T-helper 17 cell (primary cell): Measurements from ENCODE around the gene GPR68. TPM values are rescaled to one million over a fixed set of nuclear protein-coding genes. Genes with fewer than 3 reads are reported as not detected.

Source experiments
- ATAC-seq: fragments of 150-1000 bp; cut with Tn5 transposase; 2 replicates; pipeline ENCODE4 v1.10.0; 2021; ENCODE audit warnings: mild to moderate bottlenecking, moderate library complexity
- DNase-seq, 3 donors: peaks; one replicate each; pipeline versions ENCODE4 v3.0.0 to v3.0.0-alpha.2; 2020 to 2021
- H3K9me3 ChIP-seq: one replicate; pipeline ENCODE4 v1.7.0; 2013; ENCODE audit warnings: low read length, mild to moderate bottlenecking; ENCODE audit not compliant: control insufficient read depth, poor library complexity, severe bottlenecking
- H3K27ac Mint-ChIP-seq: one replicate; pipeline ENCODE4 v1.8.0; 2022; ENCODE audit warnings: mild to moderate bottlenecking, moderate library complexity, mixed read lengths
- H3K27me3 Mint-ChIP-seq: one replicate; pipeline ENCODE4 v1.8.0; 2022; ENCODE audit warnings: mixed read lengths
- H3K36me3 Mint-ChIP-seq: one replicate; pipeline ENCODE4 v1.8.0; 2022; ENCODE audit warnings: low read depth, mixed read lengths
- H3K4me1 Mint-ChIP-seq: one replicate; pipeline ENCODE4 v1.8.0; 2022; ENCODE audit warnings: mild to moderate bottlenecking, mixed read lengths
- H3K4me3 Mint-ChIP-seq: one replicate; pipeline ENCODE4 v1.8.0; 2022; ENCODE audit warnings: mild to moderate bottlenecking, moderate library complexity, mixed read lengths
- total RNA-seq, 4 donors: library from RNA in 2 of 4; stranded (reverse) in 2 of 4; gene quantifications; one replicate each; pipeline ENCODE4 v1.2.3 and lab custom pipeline; 2022 to 2026

The GPR68 gene
- total RNA-seq, 2 donors from 2014 or later = 7.6 to 12.4 TPM

DNA sequence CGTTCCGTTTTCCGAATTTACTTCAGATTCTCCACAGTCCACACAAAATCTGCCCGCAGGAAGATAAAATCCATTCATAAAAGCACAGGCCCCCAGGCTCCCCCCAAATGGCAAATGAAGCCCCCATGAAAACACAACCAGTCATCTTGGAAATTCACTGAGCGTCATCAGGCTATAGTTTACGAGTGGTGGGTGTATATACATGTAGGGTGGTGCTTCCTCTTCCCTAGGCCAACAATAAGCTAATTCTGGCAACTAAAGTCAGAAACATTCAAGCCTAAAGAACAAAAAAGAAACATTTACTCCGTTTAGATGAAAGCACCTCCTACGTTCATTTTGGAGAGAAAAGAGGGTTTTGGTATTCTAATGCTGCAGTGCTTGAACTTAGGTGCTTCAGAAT lies 5.8 kb downstream of the GPR68 start:
- no peaks in the 10 kb centered on the region for H3K9me3 ChIP-seq
- H3K36me3 Mint-ChIP-seq = peaks cover 15% of the 10 kb centered on the region
- peaks cover 62% of the 10 kb centered on the region for H3K4me1 Mint-ChIP-seq
- DNase-seq (no peak), ATAC-seq (no peak)
- H3K27me3 Mint-ChIP-seq = no peaks in the 10 kb centered on the region
- H3K27ac Mint-ChIP-seq = peak overlapping the region; percentile 97
- H3K4me3 Mint-ChIP-seq = peak overlapping the region; percentile 67

DNA sequence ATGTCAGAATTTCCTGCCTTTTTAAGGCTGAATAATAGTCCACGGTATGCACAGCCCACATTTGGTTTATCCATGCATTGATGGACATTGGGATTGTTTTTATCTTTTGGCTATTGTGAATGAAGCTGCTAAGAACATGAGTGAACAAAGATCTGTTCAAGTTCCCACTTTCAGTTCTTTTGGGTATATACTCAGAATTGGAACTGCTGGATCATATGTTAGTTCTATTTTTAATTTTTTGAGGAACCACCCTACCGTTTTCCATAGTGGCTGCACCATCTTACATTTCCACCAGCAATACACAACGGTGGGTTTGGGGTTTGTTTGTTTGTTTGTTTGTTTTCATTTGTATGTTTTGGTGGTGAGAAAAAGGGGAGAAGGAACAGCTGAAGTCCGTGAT lies 6.4 kb downstream of the GPR68 start:
- Mint-ChIP-seq H3K4me3 (no peak overlapping the region), H3K27me3 (no peaks in the 10 kb centered on the region), H3K36me3 (peaks cover 15% of the 10 kb centered on the region), H3K4me1 (peaks cover 58% of the 10 kb centered on the region), H3K27ac (peak overlapping the region; percentile 97)
- DNase-seq = no peak
- no peaks in the 10 kb centered on the region for H3K9me3 ChIP-seq
- no peak for ATAC-seq

DNA sequence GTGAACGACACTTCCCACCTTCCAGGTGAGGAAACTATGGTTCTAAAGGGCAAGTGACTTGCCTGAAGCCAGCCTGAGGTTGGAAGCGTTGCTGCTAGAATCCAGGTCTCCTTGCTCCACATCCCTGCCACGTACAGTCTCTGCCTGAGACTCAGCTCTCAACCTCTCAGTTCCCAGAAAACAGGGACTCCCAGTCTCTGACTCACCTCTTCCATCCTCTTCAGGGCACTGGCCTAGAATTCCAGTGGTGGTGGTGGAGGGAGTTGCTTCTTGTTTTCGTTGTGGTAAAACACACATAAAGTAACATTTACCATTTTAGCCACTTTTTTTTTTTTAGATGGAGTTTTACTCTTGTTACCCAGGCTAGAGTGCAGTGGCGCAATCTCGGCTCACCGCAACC lies 7.3 kb downstream of the GPR68 start:
- Mint-ChIP-seq H3K36me3 (peaks cover 15% of the 10 kb centered on the region), H3K27me3 (no peaks in the 10 kb centered on the region), H3K4me1 (peaks cover 53% of the 10 kb centered on the region), H3K27ac (peak overlapping the region; percentile 97), H3K4me3 (no peak overlapping the region)
- DNase-seq (no peak), ATAC-seq (no peak)
- H3K9me3 ChIP-seq = no peaks in the 10 kb centered on the region

- ATAC-seq (no peak), DNase-seq (no peak)
- Mint-ChIP-seq H3K4me3 (no peak overlapping the region), H3K27me3 (no peaks in the 10 kb centered on the region), H3K4me1 (peaks cover 48% of the 10 kb centered on the region), H3K36me3 (peaks cover 7% of the 10 kb centered on the region), H3K27ac (peak overlapping the region; percentile 97)
- no peaks in the 10 kb centered on the region for H3K9me3 ChIP-seq
These were observed 8.7 kb downstream of the GPR68 start for GRCh38 chr14:91235841-91236240.

DNA sequence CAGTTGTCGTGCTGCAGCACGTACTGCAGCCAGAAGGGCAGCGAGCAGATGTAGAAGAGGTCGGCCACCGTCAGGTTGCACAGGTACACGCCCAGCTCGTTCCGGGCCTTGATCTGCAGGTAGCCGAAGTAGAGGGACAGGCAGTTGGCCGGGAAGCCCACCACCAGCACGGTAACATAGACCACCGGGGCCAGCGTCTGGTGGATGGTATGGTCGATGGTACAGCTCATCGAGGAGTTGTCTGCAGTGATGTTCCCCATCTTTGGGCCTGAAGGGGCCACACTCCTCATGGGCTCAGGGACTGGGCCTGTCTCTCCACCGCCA lies 9.8 kb downstream of the GPR68 start:
- Mint-ChIP-seq H3K36me3 (peaks cover 7% of the 10 kb centered on the region), H3K4me3 (no peak overlapping the region)

DNA sequence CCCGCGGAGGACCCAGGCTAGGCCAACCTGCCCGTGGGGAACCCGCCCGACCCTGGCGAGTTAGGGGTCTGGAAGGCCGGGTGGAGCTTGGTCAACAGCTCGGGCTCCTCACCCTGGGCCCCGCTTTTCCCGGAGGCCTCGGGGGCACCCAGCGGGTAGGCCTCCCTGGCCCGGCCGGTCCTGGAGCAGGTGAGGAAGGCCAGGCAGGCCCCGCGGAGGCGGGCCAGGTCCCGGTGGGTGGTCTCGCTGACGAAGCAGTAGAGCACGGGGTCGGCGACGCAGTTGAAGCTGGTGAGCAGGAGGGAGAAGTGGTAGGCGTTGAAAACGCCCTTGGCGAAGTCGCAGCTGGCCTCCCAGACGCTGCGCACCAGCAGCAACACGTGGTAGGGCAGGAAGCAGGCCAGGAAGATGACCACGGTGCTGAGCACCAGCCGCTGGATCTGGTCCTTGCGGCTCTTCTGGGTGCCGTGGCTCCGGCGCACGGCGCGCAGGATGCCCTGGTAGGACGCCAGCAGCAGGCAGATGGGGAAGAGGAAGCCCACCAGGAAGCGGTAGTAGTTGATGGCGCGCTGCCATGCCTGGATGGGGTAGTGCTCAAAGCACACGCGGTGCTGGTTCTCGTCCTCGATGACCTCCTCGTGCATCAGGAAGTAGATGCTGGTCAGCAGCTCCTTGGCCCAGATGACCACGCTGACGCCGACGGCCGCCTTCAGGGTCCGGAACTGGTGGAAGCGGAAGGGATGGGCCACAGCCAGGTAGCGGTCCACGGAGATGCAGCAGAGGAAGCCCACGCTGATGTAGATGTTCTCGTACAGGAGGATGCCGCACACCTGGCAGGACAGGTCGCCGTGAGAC lies 10.3 kb downstream of the GPR68 start:
- H3K36me3 Mint-ChIP-seq = peaks cover 7% of the 10 kb centered on the region
- H3K4me3 Mint-ChIP-seq = no peak overlapping the region
- ATAC-seq = no peak
- H3K27me3 Mint-ChIP-seq = no peaks in the 10 kb centered on the region
- DNase-seq = no peak
- H3K4me1 Mint-ChIP-seq = peaks cover 51% of the 10 kb centered on the region
- no peak overlapping the region for H3K27ac Mint-ChIP-seq
- no peaks in the 10 kb centered on the region for H3K9me3 ChIP-seq

More for the DNA sequence above, 9.8 kb downstream of the GPR68 start:
- Mint-ChIP-seq H3K27ac (peak overlapping the region; percentile 19), H3K4me1 (peaks cover 51% of the 10 kb centered on the region), H3K27me3 (no peaks in the 10 kb centered on the region)
- DNase-seq (no peak), ATAC-seq (no peak)
- H3K9me3 ChIP-seq = no peaks in the 10 kb centered on the region

DNA sequence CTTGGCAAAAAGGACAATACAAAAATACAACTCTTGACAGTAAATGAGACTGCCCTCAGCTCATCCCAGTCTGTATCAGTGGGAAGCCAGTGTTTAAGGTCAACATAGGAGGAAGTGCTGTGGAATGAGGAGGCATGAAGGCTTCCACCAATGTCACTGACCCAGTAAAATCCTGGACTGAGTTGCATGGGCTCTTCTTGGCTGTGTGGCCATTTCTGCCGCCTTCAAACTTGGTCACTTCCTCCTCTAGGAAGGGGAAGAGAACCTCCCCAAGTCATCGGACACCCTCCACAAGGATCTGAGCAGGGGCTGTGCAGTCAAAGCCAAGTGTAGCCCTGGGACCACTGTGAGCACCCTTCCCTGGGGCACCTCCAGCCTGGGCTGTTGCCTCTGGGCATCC lies 11.9 kb downstream of the GPR68 start:
- H3K9me3 ChIP-seq = no peaks in the 10 kb centered on the region
- Mint-ChIP-seq H3K27ac (peak overlapping the region; percentile 100), H3K27me3 (no peaks in the 10 kb centered on the region), H3K36me3 (peaks cover 7% of the 10 kb centered on the region), H3K4me3 (peak overlapping the region; percentile 8), H3K4me1 (peaks cover 50% of the 10 kb centered on the region)
- ATAC-seq (no peak), DNase-seq (no peak)

DNA sequence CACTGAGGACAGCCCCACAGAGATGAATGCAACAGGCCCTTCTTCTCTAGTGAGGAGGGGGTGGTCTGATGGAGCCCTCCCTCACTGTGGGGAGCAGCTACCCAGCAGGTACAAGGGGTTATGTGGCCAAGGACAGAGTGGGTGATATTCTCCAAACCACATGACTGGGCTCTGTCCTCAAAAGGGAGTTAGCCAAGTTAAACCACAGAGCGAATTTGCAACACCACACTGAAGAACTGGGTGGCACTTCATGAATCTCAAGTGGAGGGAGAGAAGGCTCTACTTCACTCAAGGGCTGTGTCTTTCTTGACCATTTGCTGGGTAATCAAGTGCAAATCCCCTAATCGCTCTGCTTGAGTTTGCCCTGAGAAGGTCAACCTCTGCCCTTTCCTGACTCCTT lies 12.5 kb downstream of the GPR68 start:
- no peaks in the 10 kb centered on the region for H3K9me3 ChIP-seq
- Mint-ChIP-seq H3K27ac (peak overlapping the region; percentile 100), H3K36me3 (peaks cover 7% of the 10 kb centered on the region), H3K4me3 (peak overlapping the region; percentile 43), H3K27me3 (no peaks in the 10 kb centered on the region), H3K4me1 (peaks cover 51% of the 10 kb centered on the region)
- no peak for ATAC-seq
- DNase-seq = no peak

DNA sequence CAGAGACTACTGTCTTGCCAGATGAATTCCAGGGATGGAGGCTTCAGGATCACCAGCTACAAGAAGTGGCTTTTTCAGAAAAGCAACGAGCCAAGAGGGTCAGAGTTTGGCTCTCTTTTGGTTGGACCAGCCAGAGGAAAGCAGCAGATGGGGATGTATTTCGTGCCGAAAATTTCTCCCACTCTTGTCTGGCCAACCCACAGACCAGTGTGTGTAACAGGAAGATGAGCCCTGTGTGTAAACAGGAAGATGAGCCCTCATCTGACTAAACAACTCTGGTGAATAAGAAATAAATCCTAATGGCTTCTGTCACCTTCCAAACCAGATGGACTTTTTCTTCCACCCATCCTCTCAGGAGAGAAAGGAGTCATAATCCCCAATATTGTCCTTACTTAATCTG lies 13.1 kb downstream of the GPR68 start:
- Mint-ChIP-seq H3K27ac (peak overlapping the region; percentile 100), H3K36me3 (peaks cover 7% of the 10 kb centered on the region), H3K27me3 (no peaks in the 10 kb centered on the region), H3K4me1 (peaks cover 57% of the 10 kb centered on the region), H3K4me3 (peak overlapping the region; percentile 43)
- no peaks in the 10 kb centered on the region for H3K9me3 ChIP-seq
- ATAC-seq (no peak), DNase-seq (no peak)

- H3K27ac Mint-ChIP-seq = peak overlapping the region; percentile 100
- H3K9me3 ChIP-seq = no peaks in the 10 kb centered on the region
- ATAC-seq = no peak
- peak overlapping the region; percentile 90 for H3K4me3 Mint-ChIP-seq
- H3K27me3 Mint-ChIP-seq = no peaks in the 10 kb centered on the region
- DNase-seq = no peak
- peaks cover 63% of the 10 kb centered on the region for H3K4me1 Mint-ChIP-seq
- peaks cover 5% of the 10 kb centered on the region for H3K36me3 Mint-ChIP-seq
These were observed 14.0 kb downstream of the GPR68 start for GRCh38 chr14:91230397-91231035.

DNA sequence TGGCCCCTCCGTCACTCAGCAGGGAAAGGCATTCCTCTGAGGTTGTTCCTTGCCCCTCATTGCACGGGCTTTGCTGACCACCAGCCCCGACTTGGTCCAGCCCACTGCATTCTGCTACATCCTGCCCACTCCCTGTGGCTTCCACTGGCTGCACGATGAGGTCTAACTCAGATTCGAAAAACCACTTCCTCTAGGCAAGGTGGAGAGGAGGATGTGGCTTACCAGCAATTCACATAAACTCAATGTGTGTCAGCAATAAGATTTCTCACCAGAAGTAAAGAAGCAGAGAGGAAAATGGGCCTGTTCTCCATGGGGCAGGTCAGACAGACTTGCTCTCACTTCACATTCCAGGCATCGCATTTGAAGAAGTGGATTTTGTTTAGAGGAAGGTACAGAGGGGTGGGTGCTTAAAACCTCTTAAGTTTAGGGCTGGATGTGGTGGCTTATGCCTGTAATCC lies 14.7 kb downstream of the GPR68 start:
- Mint-ChIP-seq H3K27ac (peak overlapping the region; percentile 100), H3K36me3 (peaks cover 5% of the 10 kb centered on the region), H3K4me3 (peak overlapping the region; percentile 90), H3K4me1 (peaks cover 67% of the 10 kb centered on the region), H3K27me3 (no peaks in the 10 kb centered on the region)
- DNase-seq = peak in 2 of 3 donors; percentile 40 to 44
- ATAC-seq = peak; percentile 64
- H3K9me3 ChIP-seq = no peaks in the 10 kb centered on the region

- no peaks in the 10 kb centered on the region for H3K27me3 Mint-ChIP-seq
- peak overlapping the region; percentile 90 for H3K4me3 Mint-ChIP-seq
- no peaks in the 10 kb centered on the region for H3K9me3 ChIP-seq
- H3K4me1 Mint-ChIP-seq = peaks cover 69% of the 10 kb centered on the region
- no peaks in the 10 kb centered on the region for H3K36me3 Mint-ChIP-seq
- ATAC-seq (no peak), DNase-seq (no peak)
- peak overlapping the region; percentile 100 for H3K27ac Mint-ChIP-seq
These were observed 15.5 kb downstream of the GPR68 start for GRCh38 chr14:91229005-91229382.

DNA sequence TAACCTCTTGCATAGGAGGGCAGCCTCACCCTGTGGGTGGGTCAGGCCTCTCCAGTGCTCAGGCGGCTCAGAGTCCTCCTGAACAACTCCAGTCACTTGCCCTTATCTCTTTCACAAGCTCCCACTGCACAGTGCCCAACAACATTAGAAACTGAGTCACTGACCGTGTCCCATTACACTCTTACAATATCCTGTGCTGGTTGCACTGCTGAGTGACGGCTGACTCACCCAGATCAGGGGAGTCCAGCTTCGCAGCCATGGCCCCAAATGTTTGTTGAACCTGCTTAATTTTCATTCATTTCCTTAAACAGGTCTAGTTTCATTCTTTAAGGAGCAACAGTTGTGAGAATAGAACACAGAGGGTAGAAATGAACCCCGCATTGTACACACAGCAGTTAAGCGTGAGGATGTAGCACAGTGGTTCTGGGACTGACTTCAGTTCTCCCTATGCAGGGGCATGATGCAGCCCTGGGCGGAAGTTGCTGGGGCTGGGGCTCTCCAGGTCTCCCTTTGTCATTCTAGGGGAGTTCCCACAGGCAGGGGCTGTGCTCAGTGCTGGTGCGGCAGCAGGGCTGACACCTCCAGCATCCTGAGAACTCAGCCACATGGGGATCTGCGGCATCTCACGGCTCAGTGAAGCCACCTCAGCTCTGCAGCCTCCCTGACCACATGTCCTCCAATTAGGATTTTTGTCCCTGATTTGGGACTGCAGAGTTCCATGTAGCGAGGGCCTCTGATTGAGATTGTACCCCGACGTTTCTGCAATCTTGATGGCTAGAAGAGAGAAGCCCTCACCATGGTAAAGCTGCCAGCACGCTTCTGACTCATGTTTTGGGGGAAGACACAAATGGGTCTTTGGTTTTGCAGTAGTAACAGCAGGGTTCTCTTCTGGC lies 16.1 kb downstream of the GPR68 start:
- ATAC-seq = peak; percentile 89
- H3K36me3 Mint-ChIP-seq = no peaks in the 10 kb centered on the region
- peaks cover 70% of the 10 kb centered on the region for H3K4me1 Mint-ChIP-seq
- peak overlapping the region; percentile 90 for H3K4me3 Mint-ChIP-seq
- DNase-seq = peak; percentile 66 to 78 (median 68)
- peak overlapping the region; percentile 100 for H3K27ac Mint-ChIP-seq
- H3K27me3 Mint-ChIP-seq = no peaks in the 10 kb centered on the region
- no peaks in the 10 kb centered on the region for H3K9me3 ChIP-seq
